Liver (tissue), 9 donors: Measurements from ENCODE around the gene ZGRF1. TPM values are rescaled to one million over a fixed set of nuclear protein-coding genes. Genes with fewer than 3 reads are reported as not detected.

Source experiments
- DNase-seq: peaks from one replicate; pipeline ENCODE4 v3.0.0-alpha.2; 2017; ENCODE audit warnings: low spot score
- H3K27ac ChIP-seq, 2 donors: one replicate each; pipeline ENCODE4 v1.7.0; 2013; ENCODE audit warnings: inconsistent platforms in 2 of 2, low read length in 2 of 2, control low read depth in 1 of 2, low read depth in 1 of 2, mild to moderate bottlenecking in 1 of 2
- H3K27me3 ChIP-seq, 4 donors: one replicate each; pipeline versions ENCODE4 v1.6.1 to v1.7.0; 2013; ENCODE audit warnings: low read length in 3 of 4, inconsistent platforms in 1 of 4, mild to moderate bottlenecking in 1 of 4, moderate library complexity in 1 of 4; ENCODE audit not compliant: control insufficient read depth in 4 of 4, insufficient read depth in 4 of 4
- H3K36me3 ChIP-seq, 4 donors: one replicate each; pipeline versions ENCODE4 v1.6.1 to v1.7.0; 2013; ENCODE audit warnings: low read length in 3 of 4, mild to moderate bottlenecking in 3 of 4, low read depth in 1 of 4, moderate library complexity in 1 of 4; ENCODE audit not compliant: control insufficient read depth in 4 of 4, insufficient read depth in 3 of 4
- H3K4me1 ChIP-seq, 4 donors: one replicate each; pipeline versions ENCODE4 v1.6.1 to v1.7.0; 2013; ENCODE audit warnings: low read length in 3 of 4, mild to moderate bottlenecking in 3 of 4, moderate library complexity in 1 of 4; ENCODE audit not compliant: control insufficient read depth in 4 of 4, insufficient read depth in 4 of 4
- H3K4me3 ChIP-seq, 3 donors: one replicate each; pipeline versions ENCODE4 v1.6.1 to v1.7.0; 2013; ENCODE audit warnings: low read length in 3 of 3, control low read depth in 1 of 3, low read depth in 1 of 3, mild to moderate bottlenecking in 1 of 3
- H3K9ac ChIP-seq, 2 donors: one replicate each; pipeline ENCODE4 v1.7.0; 2013; ENCODE audit warnings: low read length in 2 of 2, mild to moderate bottlenecking in 2 of 2, moderate library complexity in 2 of 2, control low read depth in 1 of 2, low read depth in 1 of 2
- H3K9me3 ChIP-seq, 4 donors: one replicate each; pipeline versions ENCODE4 v1.6.1 to v1.7.0; 2013; ENCODE audit warnings: low read length in 3 of 4; ENCODE audit not compliant: control insufficient read depth in 4 of 4
- EGR1 ChIP-seq, 2 donors: IDR thresholded peaks; 2 replicates each; pipeline ENCODE4 v1.6.1; 2016 to 2018; ENCODE audit warnings: antibody characterized with exemption in 2 of 2, low read depth in 2 of 2
- FOXA1 ChIP-seq: IDR thresholded peaks from 2 replicates; pipeline ENCODE4 v1.6.1; 2016; ENCODE audit warnings: antibody characterized with exemption
- FOXA2 ChIP-seq: IDR thresholded peaks from 2 replicates; pipeline ENCODE4 v1.6.1; 2016; ENCODE audit warnings: antibody characterized with exemption
- GABPA ChIP-seq, 2 donors: IDR thresholded peaks in 1 of 2; conservative IDR thresholded peaks in 1 of 2; 2 replicates each; pipeline ENCODE4 v1.6.1; 2016; ENCODE audit warnings: antibody characterized with exemption in 2 of 2, mild to moderate bottlenecking in 1 of 2, moderate library complexity in 1 of 2
- HNF4A ChIP-seq, 2 donors: conservative IDR thresholded peaks; 2 replicates each; pipeline ENCODE4 v1.6.1; 2016; ENCODE audit warnings: antibody characterized with exemption in 2 of 2, mild to moderate bottlenecking in 2 of 2
- JUND ChIP-seq, 2 donors: IDR thresholded peaks; 2 replicates each; pipeline ENCODE4 v1.6.1; 2016; ENCODE audit warnings: antibody characterized with exemption in 2 of 2
- NR2F2 ChIP-seq: IDR thresholded peaks from 2 replicates; pipeline ENCODE4 v1.6.1; 2016; ENCODE audit warnings: antibody characterized with exemption
- RAD21 ChIP-seq, 2 donors: IDR thresholded peaks; 2 replicates each; pipeline ENCODE4 v1.6.1; 2016; ENCODE audit warnings: antibody characterized with exemption in 2 of 2, mild to moderate bottlenecking in 2 of 2
- RXRA ChIP-seq, 2 donors: IDR thresholded peaks; 2 replicates each; pipeline ENCODE4 v1.6.1; 2017 to 2018; ENCODE audit warnings: antibody characterized with exemption in 2 of 2, mild to moderate bottlenecking in 1 of 2
- SP1 ChIP-seq: IDR thresholded peaks from 2 replicates; pipeline ENCODE4 v1.6.1; 2018; ENCODE audit warnings: antibody characterized with exemption, mild to moderate bottlenecking
- YY1 ChIP-seq: IDR thresholded peaks from 2 replicates; pipeline ENCODE4 v1.6.1; 2016; ENCODE audit warnings: antibody characterized with exemption, mild to moderate bottlenecking
- WGBS: extraction: QIAGEN DNeasy Blood & Tissue Kit; methylation state at CpG from one replicate; pipeline ENCODE4 v1.1.7; 2013; 5-methylcytosine and 5-hydroxymethylcytosine counted together
- polyA plus RNA-seq, 2 donors: library from polyadenylated mRNA; stranded (reverse) in 1 of 2; unstranded in 1 of 2; fragments of 200-250 nt in 1 of 2; fragments of >200 nt in 1 of 2; fragmentation: Nextera tagmentation in 1 of 2; extraction: Ambion mirVana in 1 of 2; gene quantifications; one replicate each; pipeline versions ENCODE4 v1.2.1 to v1.2.3, GENCODE V29; 2013 to 2015
- total RNA-seq, 2 donors: library from RNA; depleted of rRNA; stranded (reverse); fragments of >200 nt; gene quantifications; one replicate each; pipeline ENCODE4 v1.2.3, GENCODE V29; 2014
- TF ChIP-seq, protein P1 (sequence below): IDR thresholded peaks from 2 replicates; pipeline ENCODE4 v1.6.1; 2016; ENCODE audit warnings: antibody characterized with exemption
- TF ChIP-seq, protein P2 (sequence below): IDR thresholded peaks from 2 replicates; pipeline ENCODE4 v1.6.1; 2016; ENCODE audit warnings: antibody characterized with exemption
- TF ChIP-seq, protein P3 (sequence below): IDR thresholded peaks from 2 replicates; pipeline ENCODE4 v1.6.1; 2016; ENCODE audit warnings: antibody characterized with exemption, mild to moderate bottlenecking
- TF ChIP-seq, protein P4 (sequence below): fragments of 150-350 bp; IDR thresholded peaks from 2 replicates; pipeline ENCODE4 v1.5.1; 2017; ENCODE audit warnings: improper control_type of control experiment, low read depth, low read length; ENCODE audit not compliant: missing input control
- TF ChIP-seq, protein P5 (sequence below): IDR thresholded peaks from 2 replicates; pipeline ENCODE4 v1.6.1; 2016; ENCODE audit warnings: antibody characterized with exemption
- donor health status: healthy.
- donor health status: healthy.
- donor health status: healthy.
- donor health status: healthy.
- donor health status: healthy.

Gene ZGRF1
- total and polyA plus RNA-seq, 4 donors: 0.38 to 12.7 (median 2.1) TPM

DNA sequence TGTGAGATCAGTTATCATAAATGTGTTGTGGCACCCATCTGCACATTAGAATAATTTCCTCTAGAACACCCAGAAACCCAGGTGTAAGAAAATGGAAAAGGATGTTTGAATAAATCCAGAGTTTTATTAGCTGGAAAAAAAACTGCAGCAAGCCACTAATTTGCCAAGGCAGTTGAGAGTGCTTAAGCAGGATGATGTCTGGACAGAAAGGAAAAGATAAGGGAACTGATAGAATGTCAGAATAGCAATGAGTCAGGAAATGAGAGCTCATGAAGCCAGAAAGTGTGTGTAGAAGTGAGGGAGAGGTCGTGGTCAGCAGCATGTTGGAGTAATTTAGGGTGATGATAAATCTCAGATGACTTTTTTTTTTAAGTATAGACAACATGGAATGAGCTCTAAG, 105.6 kb downstream of the ZGRF1 start:
- Histone ChIP-seq H3K36me3 (no peaks in the 10 kb centered on the region), H3K9me3 (peaks cover 0 to 4% (median 0%) of the 10 kb centered on the region in 4 donors), H3K27ac (no peak overlapping the region), H3K4me3 (no peak overlapping the region), H3K9ac (no peak overlapping the region), H3K4me1 (no peaks in the 10 kb centered on the region), H3K27me3 (peaks cover 0 to 3% (median 0%) of the 10 kb centered on the region in 4 donors)
- WGBS: 30% methylated on average over 1 of the region's 1 CpG
- DNase-seq: no peak
- no peak for TF ChIP-seq FOXA1

DNA sequence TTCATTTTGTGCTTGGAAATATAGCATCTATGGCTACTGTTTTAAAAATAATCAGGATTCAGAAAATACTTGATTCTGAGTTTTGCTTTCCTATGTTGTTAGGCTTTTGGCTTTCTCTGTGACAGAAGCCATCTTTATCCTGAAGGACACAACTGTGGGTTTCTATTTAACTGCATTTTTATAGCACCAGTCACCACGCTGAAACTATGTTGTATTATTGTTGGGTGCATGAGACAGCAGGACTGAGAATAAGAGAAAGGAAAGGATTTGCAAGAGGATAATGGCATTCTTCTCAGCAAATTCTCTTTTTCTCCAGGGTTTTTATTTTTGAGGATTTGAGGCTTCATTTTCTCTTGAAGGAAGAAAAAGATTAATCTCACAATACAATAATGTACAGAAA, 110.6 kb downstream of the ZGRF1 start:
- no peak overlapping the region for H3K27ac ChIP-seq
- 61% methylated on average over 1 of the region's 1 CpG for WGBS
- H3K9me3 ChIP-seq: peaks cover 0 to 8% (median 0%) of the 10 kb centered on the region in 4 donors
- peaks cover 0 to 17% (median 3%) of the 10 kb centered on the region in 4 donors for H3K27me3 ChIP-seq
- no peak overlapping the region for H3K9ac ChIP-seq
- TF ChIP-seq, protein P1, sequence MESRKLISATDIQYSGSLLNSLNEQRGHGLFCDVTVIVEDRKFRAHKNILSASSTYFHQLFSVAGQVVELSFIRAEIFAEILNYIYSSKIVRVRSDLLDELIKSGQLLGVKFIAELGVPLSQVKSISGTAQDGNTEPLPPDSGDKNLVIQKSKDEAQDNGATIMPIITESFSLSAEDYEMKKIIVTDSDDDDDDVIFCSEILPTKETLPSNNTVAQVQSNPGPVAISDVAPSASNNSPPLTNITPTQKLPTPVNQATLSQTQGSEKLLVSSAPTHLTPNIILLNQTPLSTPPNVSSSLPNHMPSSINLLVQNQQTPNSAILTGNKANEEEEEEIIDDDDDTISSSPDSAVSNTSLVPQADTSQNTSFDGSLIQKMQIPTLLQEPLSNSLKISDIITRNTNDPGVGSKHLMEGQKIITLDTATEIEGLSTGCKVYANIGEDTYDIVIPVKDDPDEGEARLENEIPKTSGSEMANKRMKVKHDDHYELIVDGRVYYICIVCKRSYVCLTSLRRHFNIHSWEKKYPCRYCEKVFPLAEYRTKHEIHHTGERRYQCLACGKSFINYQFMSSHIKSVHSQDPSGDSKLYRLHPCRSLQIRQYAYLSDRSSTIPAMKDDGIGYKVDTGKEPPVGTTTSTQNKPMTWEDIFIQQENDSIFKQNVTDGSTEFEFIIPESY: no peak
- TF ChIP-seq YY1 (no peak), NR2F2 (no peak), FOXA2 (no peak), RAD21 (IDR thresholded peaks at IDR 0.05) (no peak), RXRA (IDR thresholded peaks at IDR 0.05) (no peak), JUND (IDR thresholded peaks at IDR 0.05) (no peak), EGR1 (IDR thresholded peaks at IDR 0.05; ENCODE audit: low read depth in 2 of 2) (no peak), GABPA (IDR thresholded peaks at IDR 0.05 in 1 of 2, conservative IDR thresholded peaks at IDR 0.05 in 1 of 2) (no peak), SP1 (no peak), HNF4A (conservative IDR thresholded peaks at IDR 0.05) (no peak)
- TF ChIP-seq, protein P2, sequence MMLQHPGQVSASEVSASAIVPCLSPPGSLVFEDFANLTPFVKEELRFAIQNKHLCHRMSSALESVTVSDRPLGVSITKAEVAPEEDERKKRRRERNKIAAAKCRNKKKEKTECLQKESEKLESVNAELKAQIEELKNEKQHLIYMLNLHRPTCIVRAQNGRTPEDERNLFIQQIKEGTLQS: no peak
- TF ChIP-seq, protein P3, sequence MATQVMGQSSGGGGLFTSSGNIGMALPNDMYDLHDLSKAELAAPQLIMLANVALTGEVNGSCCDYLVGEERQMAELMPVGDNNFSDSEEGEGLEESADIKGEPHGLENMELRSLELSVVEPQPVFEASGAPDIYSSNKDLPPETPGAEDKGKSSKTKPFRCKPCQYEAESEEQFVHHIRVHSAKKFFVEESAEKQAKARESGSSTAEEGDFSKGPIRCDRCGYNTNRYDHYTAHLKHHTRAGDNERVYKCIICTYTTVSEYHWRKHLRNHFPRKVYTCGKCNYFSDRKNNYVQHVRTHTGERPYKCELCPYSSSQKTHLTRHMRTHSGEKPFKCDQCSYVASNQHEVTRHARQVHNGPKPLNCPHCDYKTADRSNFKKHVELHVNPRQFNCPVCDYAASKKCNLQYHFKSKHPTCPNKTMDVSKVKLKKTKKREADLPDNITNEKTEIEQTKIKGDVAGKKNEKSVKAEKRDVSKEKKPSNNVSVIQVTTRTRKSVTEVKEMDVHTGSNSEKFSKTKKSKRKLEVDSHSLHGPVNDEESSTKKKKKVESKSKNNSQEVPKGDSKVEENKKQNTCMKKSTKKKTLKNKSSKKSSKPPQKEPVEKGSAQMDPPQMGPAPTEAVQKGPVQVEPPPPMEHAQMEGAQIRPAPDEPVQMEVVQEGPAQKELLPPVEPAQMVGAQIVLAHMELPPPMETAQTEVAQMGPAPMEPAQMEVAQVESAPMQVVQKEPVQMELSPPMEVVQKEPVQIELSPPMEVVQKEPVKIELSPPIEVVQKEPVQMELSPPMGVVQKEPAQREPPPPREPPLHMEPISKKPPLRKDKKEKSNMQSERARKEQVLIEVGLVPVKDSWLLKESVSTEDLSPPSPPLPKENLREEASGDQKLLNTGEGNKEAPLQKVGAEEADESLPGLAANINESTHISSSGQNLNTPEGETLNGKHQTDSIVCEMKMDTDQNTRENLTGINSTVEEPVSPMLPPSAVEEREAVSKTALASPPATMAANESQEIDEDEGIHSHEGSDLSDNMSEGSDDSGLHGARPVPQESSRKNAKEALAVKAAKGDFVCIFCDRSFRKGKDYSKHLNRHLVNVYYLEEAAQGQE: no peak
- TF ChIP-seq, protein P4, sequence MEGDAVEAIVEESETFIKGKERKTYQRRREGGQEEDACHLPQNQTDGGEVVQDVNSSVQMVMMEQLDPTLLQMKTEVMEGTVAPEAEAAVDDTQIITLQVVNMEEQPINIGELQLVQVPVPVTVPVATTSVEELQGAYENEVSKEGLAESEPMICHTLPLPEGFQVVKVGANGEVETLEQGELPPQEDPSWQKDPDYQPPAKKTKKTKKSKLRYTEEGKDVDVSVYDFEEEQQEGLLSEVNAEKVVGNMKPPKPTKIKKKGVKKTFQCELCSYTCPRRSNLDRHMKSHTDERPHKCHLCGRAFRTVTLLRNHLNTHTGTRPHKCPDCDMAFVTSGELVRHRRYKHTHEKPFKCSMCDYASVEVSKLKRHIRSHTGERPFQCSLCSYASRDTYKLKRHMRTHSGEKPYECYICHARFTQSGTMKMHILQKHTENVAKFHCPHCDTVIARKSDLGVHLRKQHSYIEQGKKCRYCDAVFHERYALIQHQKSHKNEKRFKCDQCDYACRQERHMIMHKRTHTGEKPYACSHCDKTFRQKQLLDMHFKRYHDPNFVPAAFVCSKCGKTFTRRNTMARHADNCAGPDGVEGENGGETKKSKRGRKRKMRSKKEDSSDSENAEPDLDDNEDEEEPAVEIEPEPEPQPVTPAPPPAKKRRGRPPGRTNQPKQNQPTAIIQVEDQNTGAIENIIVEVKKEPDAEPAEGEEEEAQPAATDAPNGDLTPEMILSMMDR: no peak
- TF ChIP-seq, protein P5, sequence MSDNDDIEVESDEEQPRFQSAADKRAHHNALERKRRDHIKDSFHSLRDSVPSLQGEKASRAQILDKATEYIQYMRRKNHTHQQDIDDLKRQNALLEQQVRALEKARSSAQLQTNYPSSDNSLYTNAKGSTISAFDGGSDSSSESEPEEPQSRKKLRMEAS: no peak
- no peak overlapping the region for H3K4me3 ChIP-seq
- DNase-seq: no peak
- H3K4me1 ChIP-seq: peaks cover 8 to 17% (median 11%) of the 10 kb centered on the region in 4 donors
- H3K36me3 ChIP-seq: no peaks in the 10 kb centered on the region
